Measurements from ENCODE around the gene CPT1A.

Gene CPT1A

GRCh38 chr11:68813773-68814172 is 27.9 kb downstream of the CPT1A start:
- Histone ChIP-seq H2AFZ (ENCODE audit: low read depth) (no peak overlapping the region), H4K20me1 (ENCODE audit: insufficient read depth) (no peaks in the 10 kb centered on the region), H3K4me3 (IDR thresholded peaks at IDR 0.05; ENCODE audit: insufficient read depth, low read depth, low read length) (no peak overlapping the region), H3K9ac (no peak overlapping the region), H3K27ac (no peak overlapping the region), H3K36me3 (ENCODE audit: insufficient read depth) (no peaks in the 10 kb centered on the region), H3K4me1 (ENCODE audit: low read depth, poor library complexity, severe bottlenecking) (no peaks in the 10 kb centered on the region), H3K27me3 (ENCODE audit: insufficient read depth, low read depth) (no peaks in the 10 kb centered on the region), H3K4me2 (no peak overlapping the region), H3K79me2 (ENCODE audit: insufficient read depth, low read depth) (no peaks in the 10 kb centered on the region)
- TF ChIP-seq CTCF (conservative IDR thresholded peaks at IDR 0.05; ENCODE audit: low read depth, low read length), result no peak

- Histone ChIP-seq H4K20me1 (ENCODE audit: insufficient read depth) (no peaks in the 10 kb centered on the region), H3K27ac (no peak overlapping the region), H2AFZ (ENCODE audit: low read depth) (no peak overlapping the region), H3K27me3 (ENCODE audit: insufficient read depth, low read depth) (no peaks in the 10 kb centered on the region), H3K9ac (no peak overlapping the region), H3K4me1 (ENCODE audit: low read depth, poor library complexity, severe bottlenecking) (no peaks in the 10 kb centered on the region), H3K36me3 (ENCODE audit: insufficient read depth) (no peaks in the 10 kb centered on the region), H3K79me2 (ENCODE audit: insufficient read depth, low read depth) (no peaks in the 10 kb centered on the region), H3K4me2 (no peak overlapping the region), H3K4me3 (IDR thresholded peaks at IDR 0.05; ENCODE audit: insufficient read depth, low read depth, low read length) (no peak overlapping the region)
- no peak for TF ChIP-seq CTCF (conservative IDR thresholded peaks at IDR 0.05; ENCODE audit: low read depth, low read length)
Measured at GRCh38 chr11:68812526-68812925, 29.2 kb downstream of the CPT1A start.

GRCh38 chr11:68810164-68810563 is 31.6 kb downstream of the CPT1A start:
- Histone ChIP-seq H3K4me1 (ENCODE audit: low read depth, poor library complexity, severe bottlenecking) (no peaks in the 10 kb centered on the region), H3K36me3 (ENCODE audit: insufficient read depth) (no peaks in the 10 kb centered on the region), H2AFZ (ENCODE audit: low read depth) (no peak overlapping the region), H3K4me2 (no peak overlapping the region), H3K27me3 (ENCODE audit: insufficient read depth, low read depth) (no peaks in the 10 kb centered on the region), H3K4me3 (IDR thresholded peaks at IDR 0.05; ENCODE audit: insufficient read depth, low read depth, low read length) (no peak overlapping the region), H3K79me2 (ENCODE audit: insufficient read depth, low read depth) (no peaks in the 10 kb centered on the region), H4K20me1 (ENCODE audit: insufficient read depth) (no peaks in the 10 kb centered on the region), H3K27ac (no peak overlapping the region), H3K9ac (no peak overlapping the region)
- TF ChIP-seq CTCF (conservative IDR thresholded peaks at IDR 0.05; ENCODE audit: low read depth, low read length), result no peak

GRCh38 chr11:68809506-68809905 is 32.2 kb downstream of the CPT1A start:
- Histone ChIP-seq H4K20me1 (ENCODE audit: insufficient read depth) (no peaks in the 10 kb centered on the region), H3K4me1 (ENCODE audit: low read depth, poor library complexity, severe bottlenecking) (no peaks in the 10 kb centered on the region), H3K27ac (no peak overlapping the region), H3K27me3 (ENCODE audit: insufficient read depth, low read depth) (no peaks in the 10 kb centered on the region), H3K4me2 (no peak overlapping the region), H2AFZ (ENCODE audit: low read depth) (no peak overlapping the region), H3K36me3 (ENCODE audit: insufficient read depth) (no peaks in the 10 kb centered on the region), H3K79me2 (ENCODE audit: insufficient read depth, low read depth) (no peaks in the 10 kb centered on the region), H3K9ac (no peak overlapping the region), H3K4me3 (IDR thresholded peaks at IDR 0.05; ENCODE audit: insufficient read depth, low read depth, low read length) (no peak overlapping the region)
- no peak for TF ChIP-seq CTCF (conservative IDR thresholded peaks at IDR 0.05; ENCODE audit: low read depth, low read length)

- TF ChIP-seq CTCF (conservative IDR thresholded peaks at IDR 0.05; ENCODE audit: low read depth, low read length), result no peak
- H2AFZ ChIP-seq (ENCODE audit: low read depth), result no peak overlapping the region
- no peak overlapping the region for H3K4me3 ChIP-seq (IDR thresholded peaks at IDR 0.05; ENCODE audit: insufficient read depth, low read depth, low read length)
- no peaks in the 10 kb centered on the region for H3K79me2 ChIP-seq (ENCODE audit: insufficient read depth, low read depth)
- no peaks in the 10 kb centered on the region for H3K27me3 ChIP-seq (ENCODE audit: insufficient read depth, low read depth)
- H3K4me2 ChIP-seq, result no peak overlapping the region
- no peak overlapping the region for H3K9ac ChIP-seq
- no peaks in the 10 kb centered on the region for H4K20me1 ChIP-seq (ENCODE audit: insufficient read depth)
- no peaks in the 10 kb centered on the region for H3K36me3 ChIP-seq (ENCODE audit: insufficient read depth)
- H3K4me1 ChIP-seq (ENCODE audit: low read depth, poor library complexity, severe bottlenecking), result no peaks in the 10 kb centered on the region
- H3K27ac ChIP-seq, result no peak overlapping the region
Measured at GRCh38 chr11:68808787-68809186, 32.9 kb downstream of the CPT1A start.
